H1 (cell line): ENCODE data around the gene UBL4A. TPM values are rescaled to one million over a fixed set of nuclear protein-coding genes. Genes with fewer than 3 reads are reported as not detected.

Experiments used
- CTCF ChIA-PET: fragments of 300-600 bp; sonication (Branson Sonifier 250); formaldehyde crosslinking; loops from one replicate; lab custom pipeline; 2021; ENCODE audit not compliant: partially characterized antibody; lab: Charles Lee
- POLR2A ChIA-PET: fragments of 300-600 bp; sonication (Branson Sonifier 250); formaldehyde crosslinking; loops from one replicate; lab custom pipeline; 2021; ENCODE audit warnings: inconsistent platforms; ENCODE audit not compliant: partially characterized antibody; lab: Charles Lee
- DNase-seq, 2 experiments: peaks; one replicate each; pipeline versions ENCODE4 v3.0.0 to v3.0.0-alpha.2; 2010 to 2022; ENCODE audit warnings: low spot score in 2 of 2, low read depth in 1 of 2, mixed read lengths in 1 of 2
- FAIRE-seq: peaks from 2 replicates; lab custom pipeline; 2011; peaks lifted over from hg19 to GRCh38; lab: Jason Lieb, UNC
- H2AFZ ChIP-seq: 2 replicates; pipeline ENCODE4 v1.8.1; 2012; ENCODE audit warnings: low read length, inconsistent platforms
- H2AK5ac ChIP-seq: 2 replicates; pipeline ENCODE4 v1.6.1; 2013; ENCODE audit warnings: low read depth, low read length
- H2BK120ac ChIP-seq: replicated peaks from 2 replicates; pipeline ENCODE3; 2013; ENCODE audit warnings: low read depth, low read length, inconsistent platforms
- H2BK12ac ChIP-seq: 2 replicates; pipeline ENCODE4 v1.6.1; 2013; ENCODE audit warnings: low read depth, low read length
- H2BK15ac ChIP-seq: 2 replicates; pipeline ENCODE4 v1.6.1; 2013; ENCODE audit warnings: low read length
- H2BK20ac ChIP-seq: 2 replicates; pipeline ENCODE4 v1.6.1; 2013; ENCODE audit warnings: low read length
- H2BK5ac ChIP-seq: 2 replicates; pipeline ENCODE4 v1.6.1; 2013; ENCODE audit warnings: low read depth, low read length
- H3K14ac ChIP-seq: 2 replicates; pipeline ENCODE4 v1.6.1; 2013; ENCODE audit warnings: inconsistent platforms; ENCODE audit not compliant: insufficient read length
- H3K18ac ChIP-seq: 2 replicates; pipeline ENCODE4 v1.6.1; 2013; ENCODE audit warnings: low read length; ENCODE audit errors: extremely low read depth
- H3K23ac ChIP-seq: 2 replicates; pipeline ENCODE4 v1.6.1; 2013; ENCODE audit warnings: inconsistent platforms; ENCODE audit not compliant: insufficient read length
- H3K23me2 ChIP-seq: 2 replicates; pipeline ENCODE4 v1.6.1; 2013; ENCODE audit warnings: low read depth, low read length
- H3K27ac ChIP-seq: 2 replicates; pipeline ENCODE4 v1.6.1; 2011; ENCODE audit warnings: low read depth, low read length, inconsistent platforms
- H3K27me3 ChIP-seq, 4 experiments: replicated peaks in 1 of 4; 1 replicate in 1 of 4; 2 replicates in 3 of 4; pipeline versions ENCODE4 v1.6.1 to v1.8.1; 2011 to 2013; ENCODE audit warnings: low read length in 3 of 4, mild to moderate bottlenecking in 3 of 4, inconsistent platforms in 2 of 4, mixed read lengths in 2 of 4, moderate library complexity in 1 of 4; ENCODE audit not compliant: control insufficient read depth in 3 of 4, insufficient read depth in 3 of 4; ENCODE audit errors: extremely low read depth in 1 of 4
- H3K36me3 ChIP-seq, 4 experiments: 2 replicates each; pipeline versions ENCODE4 v1.6.1 to v1.8.1; 2011 to 2013; ENCODE audit warnings: mild to moderate bottlenecking in 4 of 4, low read length in 3 of 4, moderate library complexity in 2 of 4, control low read depth in 1 of 4, inconsistent platforms in 1 of 4; ENCODE audit not compliant: insufficient read depth in 4 of 4, control insufficient read depth in 2 of 4
- H3K4ac ChIP-seq: replicated peaks from 2 replicates; pipeline ENCODE3; 2013; ENCODE audit warnings: low read length, low read depth, mixed read lengths, inconsistent platforms; ENCODE audit not compliant: insufficient read length
- H3K4me1 ChIP-seq, 4 experiments: replicated peaks in 1 of 4; 1 replicate in 1 of 4; 2 replicates in 3 of 4; pipeline versions ENCODE4 v1.6.1 to v1.8.1; 2011 to 2013; ENCODE audit warnings: low read length in 3 of 4, inconsistent platforms in 2 of 4, mixed read lengths in 1 of 4; ENCODE audit not compliant: insufficient read depth in 4 of 4, control insufficient read depth in 3 of 4
- H3K4me2 ChIP-seq, 2 experiments: 2 replicates each; pipeline versions ENCODE4 v1.6.1 to v1.8.1; 2011 to 2013; ENCODE audit warnings: low read depth in 2 of 2, low read length in 2 of 2, control low read depth in 1 of 2, inconsistent platforms in 1 of 2, mild to moderate bottlenecking in 1 of 2; ENCODE audit not compliant: insufficient read depth in 1 of 2
- H3K4me3 ChIP-seq, 4 experiments: fragments of 200-600, 300-600 bp in 1 of 4; sonication (generic), shearing (Covaris generic), sonication (Bioruptor Twin) in 1 of 4; 2 replicates each; pipeline versions ENCODE4 v1.5.1 to v1.8.1; 2011 to 2016; ENCODE audit warnings: low read length in 4 of 4, low read depth in 3 of 4, control low read depth in 2 of 4, inconsistent platforms in 2 of 4, mild to moderate bottlenecking in 2 of 4, mixed read lengths in 1 of 4, moderate library complexity in 1 of 4; ENCODE audit not compliant: insufficient read depth in 2 of 4; ENCODE audit errors: extremely low read depth in 1 of 4
- H3K56ac ChIP-seq: replicated peaks from 2 replicates; pipeline ENCODE3; 2013; ENCODE audit warnings: low read depth, mild to moderate bottlenecking, mixed read lengths, low read length, inconsistent platforms; ENCODE audit not compliant: insufficient read length
- H3K79me1 ChIP-seq: 2 replicates; pipeline ENCODE4 v1.6.1; 2013; ENCODE audit warnings: low read depth, low read length, control low read depth
- H3K79me2 ChIP-seq, 2 experiments: 2 replicates each; pipeline versions ENCODE4 v1.6.1 to v1.8.1; 2012 to 2013; ENCODE audit warnings: low read length in 2 of 2, mild to moderate bottlenecking in 2 of 2, inconsistent platforms in 1 of 2; ENCODE audit not compliant: insufficient read depth in 2 of 2, control insufficient read depth in 1 of 2
- H3K9ac ChIP-seq, 4 experiments: replicated peaks in 1 of 4; 1 replicate in 1 of 4; 2 replicates in 3 of 4; pipeline versions ENCODE4 v1.6.1 to v1.8.1; 2011 to 2013; ENCODE audit warnings: low read depth in 3 of 4, low read length in 3 of 4, control low read depth in 2 of 4, mild to moderate bottlenecking in 2 of 4, moderate library complexity in 2 of 4, inconsistent platforms in 1 of 4; ENCODE audit errors: extremely low read depth in 1 of 4
- H3K9me3 ChIP-seq, 2 experiments: 2 replicates each; pipeline versions ENCODE4 v1.6.1 to v1.8.1; 2012 to 2013; ENCODE audit warnings: mild to moderate bottlenecking in 2 of 2, moderate library complexity in 2 of 2, control low read depth in 1 of 2, inconsistent platforms in 1 of 2, low read depth in 1 of 2, low read length in 1 of 2, mixed read lengths in 1 of 2; ENCODE audit not compliant: insufficient read depth in 2 of 2
- H4K20me1 ChIP-seq, 2 experiments: replicated peaks in 1 of 2; 2 replicates each; pipeline versions ENCODE3 to v1.8.1; 2011 to 2013; ENCODE audit warnings: inconsistent platforms in 2 of 2, low read length in 2 of 2, mild to moderate bottlenecking in 1 of 2; ENCODE audit not compliant: insufficient read depth in 2 of 2, control insufficient read depth in 1 of 2
- H4K5ac ChIP-seq: 2 replicates; pipeline ENCODE4 v1.6.1; 2013; ENCODE audit warnings: low read length, low read depth, mixed read lengths, inconsistent platforms; ENCODE audit not compliant: insufficient read length
- H4K8ac ChIP-seq: 2 replicates; pipeline ENCODE4 v1.8.0; 2013; ENCODE audit warnings: mild to moderate bottlenecking, moderate library complexity, low read length, inconsistent platforms; ENCODE audit not compliant: insufficient read depth; ENCODE audit errors: extremely low read depth
- H4K91ac ChIP-seq: replicated peaks from 2 replicates; pipeline ENCODE3; 2013; ENCODE audit warnings: low read length, mixed read lengths, inconsistent platforms; ENCODE audit not compliant: insufficient read length
- CHD2 ChIP-seq: IDR thresholded peaks from 2 replicates; pipeline ENCODE4 v1.6.1; 2012; ENCODE audit warnings: low read length, improper control_type of control experiment
- JUN ChIP-seq: IDR thresholded peaks from 2 replicates; pipeline ENCODE4 v1.6.1; 2011; ENCODE audit warnings: low read depth, mild to moderate bottlenecking, improper control_type of control experiment, low read length
- KDM1A ChIP-seq: fragments of 200-600, 300-600 bp; sonication (generic); IDR thresholded peaks from 2 replicates; pipeline ENCODE4 v1.7.1; 2016; ENCODE audit warnings: mild to moderate bottlenecking, low read length, borderline replicate concordance
- NRF1 ChIP-seq: IDR thresholded peaks from 2 replicates; pipeline ENCODE4 v1.6.1; 2011; ENCODE audit warnings: mild to moderate bottlenecking, low read depth, low read length, improper control_type of control experiment
- RBBP5 ChIP-seq: IDR thresholded peaks from 2 replicates; pipeline ENCODE4 v1.7.1; 2012; ENCODE audit warnings: low read depth, mild to moderate bottlenecking, inconsistent platforms, low read length, moderate library complexity, borderline replicate concordance
- TEAD4 ChIP-seq: IDR thresholded peaks from 2 replicates; pipeline ENCODE4 v1.6.1; 2012; ENCODE audit warnings: low read depth, low read length, inconsistent platforms, mixed read lengths
- WGBS, 2 experiments: shearing (Covaris generic) in 1 of 2; methylation state at CpG; one replicate each; pipeline versions ENCODE4 v1.1.6 to v1.1.7; 2013 to 2015; ENCODE audit warnings: low lambda C conversion rate in 2 of 2, mixed read lengths in 2 of 2, inconsistent platforms in 1 of 2, low coverage in 1 of 2, missing lambda C conversion rate in 1 of 2; ENCODE audit not compliant: insufficient replicate concordance in 2 of 2, insufficient coverage in 1 of 2, insufficient read length in 1 of 2; ENCODE audit errors: extremely low coverage in 1 of 2, missing lambda C conversion rate in 1 of 2; 5-methylcytosine and 5-hydroxymethylcytosine counted together
- polyA plus RNA-seq, 7 experiments: library from polyadenylated mRNA; depleted of rRNA in 3 of 7; stranded (reverse) in 5 of 7; unstranded in 2 of 7; fragments of >200 nt in 5 of 7; fragments of 200-250 nt in 2 of 7; gene quantifications; 1 replicate in 5 of 7; 2 replicates in 1 of 7; 4 replicates in 1 of 7; pipeline versions ENCODE4 v1.2.1 to v1.2.3, GENCODE V29; 2011 to 2013; ENCODE audit warnings: missing spikeins in 2 of 7, mixed read lengths in 2 of 7
- total RNA-seq: library from RNA; stranded (reverse); fragmentation: NEBNext Ultra II Directional; extraction: Animal tissue kit (Norgen Biotek cat#: 25700); gene quantifications from 2 replicates; pipeline ENCODE4 v1.2.1, GENCODE V29; 2021

Gene UBL4A
- total and polyA plus RNA-seq, 2 of the 8 experiments (the other 6 are each of a cell fraction or from before 2014, with no cell fraction given): 23.1 to 31.7 TPM

- no peak overlapping the region for H2BK20ac ChIP-seq
- H2BK15ac ChIP-seq: no peak overlapping the region
- H3K4ac ChIP-seq: no peak overlapping the region
- no peak overlapping the region for H3K56ac ChIP-seq
- peaks cover 0 to 17% (median 5%) of the 10 kb centered on the region in 4 experiments; a peak in 5 of 8 replicates for H3K36me3 ChIP-seq
- no peak overlapping the region for H3K18ac ChIP-seq
- no peaks in the 10 kb centered on the region; the same call in 1 of the 2 replicates for H3K79me1 ChIP-seq
- no peak overlapping the region for H3K9ac ChIP-seq
- H4K8ac ChIP-seq: no peak overlapping the region
- no peak overlapping the region for H3K4me3 ChIP-seq
- H3K4me2 ChIP-seq: no peak overlapping the region
- H3K23ac ChIP-seq: no peak overlapping the region
- no peaks in the 10 kb centered on the region for H3K9me3 ChIP-seq
- no peak overlapping the region for H3K27ac ChIP-seq
- H3K27me3 ChIP-seq: no peaks in the 10 kb centered on the region
- no peak for DNase-seq
- no peak overlapping the region for H4K91ac ChIP-seq
- no peak overlapping the region for H3K14ac ChIP-seq
- CTCF ChIA-PET: interaction anchor here (0.9 to 1.4 kb wide), 3 partner anchors 16 to 79 kb away, joined by 3 read pairs; no protein-coding TSS in a partner anchor
- H2BK12ac ChIP-seq: no peak overlapping the region
- no peak overlapping the region for H2AFZ ChIP-seq
- H2BK5ac ChIP-seq: no peak overlapping the region
- TF ChIP-seq RBBP5: no peak
- TF ChIP-seq JUN: no peak
- no peak for TF ChIP-seq CHD2
- TF ChIP-seq NRF1: no peak
- no peak for TF ChIP-seq TEAD4
- no peak for TF ChIP-seq KDM1A
- TF ChIP-seq, all 59 proteins: peak for 0
- no peak overlapping the region for H4K5ac ChIP-seq
- H3K79me2 ChIP-seq: no peaks in the 10 kb centered on the region; a peak in 1 of 4 replicates
- WGBS, 2 experiments: 98% methylated on average over 12 of the region's 14 CpGs; no CpG with 5 or more reads in 1 of the 2 experiments
- H4K20me1 ChIP-seq: peaks cover 0 to 2% of the 10 kb centered on the region in 2 experiments
- FAIRE-seq: no peak
- H3K4me1 ChIP-seq: peaks cover 0 to 4% (median 0%) of the 10 kb centered on the region in 4 experiments; a peak in 1 of 7 replicates
- no peak overlapping the region for H2AK5ac ChIP-seq
- H2BK120ac ChIP-seq: no peak overlapping the region
- peaks cover 3% of the 10 kb centered on the region; the same call in 1 of the 2 replicates for H3K23me2 ChIP-seq
- POLR2A ChIA-PET: interaction anchor here (1.3 to 1.6 kb wide), 4 partner anchors 10 to 30 kb away, joined by 3 to 4 read pairs (median 4); no protein-coding TSS in a partner anchor
These were observed 37.9 kb downstream of the UBL4A start for GRCh38 chrX:154448484-154448883.
